NCI-H446 (cell line): Measurements from ENCODE around the gene C9.
A peak's percentile ranks its signal among the peaks of the same experiment; 100 is the strongest.
"Not testable (repeated sequence)": the region's sequence is repeated elsewhere in the genome, so short reads cannot be mapped to it uniquely, and the experiment has no call there.

Experiments used
- DNase-seq, 2 experiments: peaks; one replicate each; lab custom pipeline; 2025; lab: John Stamatoyannopoulos, UW

Gene C9

DNA sequence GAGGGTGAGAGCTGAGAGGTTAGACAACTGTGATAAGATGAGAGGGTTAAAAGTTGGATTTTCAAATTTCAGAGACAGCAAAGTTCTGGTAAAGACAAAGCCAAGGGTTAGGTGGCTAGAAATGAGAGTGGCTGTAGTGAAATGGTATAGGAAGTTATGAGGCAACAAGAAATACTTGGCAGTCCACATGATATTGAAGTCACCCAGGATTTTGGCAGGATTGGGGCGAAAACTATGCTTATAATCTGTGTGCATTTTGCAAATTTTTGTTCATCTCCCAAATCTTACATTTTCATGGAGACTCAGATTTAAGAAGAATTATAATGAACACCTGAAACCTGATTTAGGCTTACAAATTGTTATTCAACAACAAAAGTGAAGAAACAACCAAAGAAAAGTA, 35.6 kb downstream of the C9 start:
- DNase-seq, result no peak

DNA sequence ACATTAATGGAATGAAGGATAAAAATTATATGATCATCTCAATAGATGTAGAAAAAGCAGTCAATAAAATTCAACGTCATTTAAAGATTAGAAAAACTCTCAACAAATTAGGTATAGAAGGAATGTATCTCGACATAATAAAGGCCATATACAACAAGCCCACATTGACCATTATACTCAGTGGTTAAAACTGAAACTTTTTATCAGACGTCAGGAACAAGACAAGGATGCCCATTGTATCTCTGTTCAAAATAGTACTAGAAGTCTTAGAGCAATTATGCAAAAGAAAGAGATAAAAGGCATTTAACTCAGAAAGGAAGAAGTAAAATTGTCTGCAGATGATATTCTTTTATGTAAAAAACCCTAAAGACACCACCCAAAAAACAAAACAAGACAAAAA, 40.8 kb downstream of the C9 start:
- no peak for DNase-seq

DNA sequence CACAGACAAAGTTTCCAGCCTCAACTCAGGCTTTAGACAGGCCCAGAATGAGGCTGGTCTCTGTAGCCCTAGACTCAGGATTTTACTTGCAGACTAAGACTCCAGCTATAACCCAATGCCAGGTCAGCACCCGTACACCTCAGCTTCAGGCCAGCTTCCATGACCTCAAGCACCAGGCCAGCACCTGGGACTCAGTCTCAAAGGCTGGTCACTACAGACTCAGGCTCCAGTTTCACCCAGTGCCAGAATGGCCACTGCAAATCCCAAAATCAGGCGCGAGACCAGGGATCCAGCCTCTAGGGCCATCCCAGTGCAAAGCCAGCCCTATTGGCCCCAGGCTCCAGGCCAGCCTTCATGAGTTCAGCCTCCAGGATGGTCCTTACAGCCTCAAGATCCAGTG, 44.9 kb downstream of the C9 start:
- DNase-seq, result no peak

DNA sequence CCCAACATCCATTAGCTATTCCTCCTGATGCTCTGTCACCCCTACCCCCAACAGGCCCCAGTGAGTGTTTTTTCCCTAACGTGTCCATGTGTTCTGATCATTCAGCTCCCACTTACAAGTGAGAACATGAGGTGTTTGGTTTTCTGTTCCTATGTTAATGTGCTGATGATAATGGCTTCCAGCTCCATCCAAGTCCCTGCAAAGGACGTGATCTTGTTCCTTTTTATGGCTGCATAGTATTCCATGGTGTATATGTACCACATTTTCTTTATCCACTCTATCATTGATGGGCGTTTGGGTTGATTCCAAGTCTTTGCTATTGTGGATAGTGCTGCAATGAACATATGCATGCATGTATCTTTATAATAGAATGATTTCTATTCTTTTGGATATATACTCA, 47.8 kb downstream of the C9 start:
- DNase-seq, result not testable (repeated sequence)

DNA sequence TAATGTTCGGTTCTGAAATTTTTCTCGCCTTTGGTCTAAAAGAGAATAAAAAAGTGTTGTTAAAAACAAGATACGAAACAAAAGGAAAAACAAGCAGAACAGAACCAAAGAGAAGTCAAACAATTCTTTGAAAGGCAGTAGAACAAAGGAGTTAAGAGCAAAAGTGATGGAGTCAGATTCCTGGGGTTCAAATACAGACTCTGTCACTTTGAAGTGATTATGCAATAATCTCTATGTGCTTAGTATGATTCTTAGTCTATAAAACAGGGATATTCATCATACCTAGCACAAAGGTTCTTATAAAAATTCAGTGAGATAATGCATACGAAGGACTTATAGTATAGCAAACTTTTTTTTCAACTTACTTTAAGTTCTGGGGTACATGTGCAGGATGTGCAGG, 48.3 kb downstream of the C9 start:
- DNase-seq, result no peak

DNA sequence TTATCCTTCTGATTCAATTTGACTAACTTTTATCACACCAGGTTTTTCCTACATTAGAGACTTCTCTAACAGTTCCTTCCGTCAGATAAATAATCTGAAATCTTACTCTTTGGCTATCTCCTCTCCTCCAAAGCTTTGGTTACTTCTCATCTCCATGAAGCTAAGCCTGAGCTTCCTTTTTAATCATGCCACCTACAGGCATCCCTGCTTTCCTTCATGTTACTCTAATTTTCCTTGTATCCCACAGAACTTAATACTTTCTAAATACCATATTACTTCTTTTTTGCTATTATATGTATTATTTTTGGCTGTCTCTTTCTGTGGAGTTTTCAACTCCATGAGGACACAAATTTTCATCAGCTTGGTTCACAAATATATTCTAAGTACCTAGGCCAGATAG, 49.7 kb downstream of the C9 start:
- no peak for DNase-seq

DNA sequence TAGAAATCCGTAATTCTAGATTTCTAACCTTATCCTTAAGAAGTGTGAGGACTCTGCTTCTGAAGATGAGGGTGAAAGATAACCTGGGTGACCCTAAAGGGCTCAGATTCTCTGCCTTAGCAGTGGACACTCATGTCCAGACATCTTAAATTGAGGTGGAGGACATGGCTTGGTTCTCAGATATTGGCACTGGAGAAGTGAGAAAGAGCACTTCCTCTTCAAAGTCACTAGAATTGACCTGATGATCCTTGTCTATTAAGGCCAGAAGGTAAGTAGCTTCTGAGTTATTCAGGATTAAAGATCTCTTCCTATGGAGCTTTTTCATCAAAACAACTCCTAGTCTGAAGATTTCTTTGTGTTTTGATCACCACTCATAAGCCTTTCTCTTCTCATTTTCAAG, 54.8 kb downstream of the C9 start:
- no peak for DNase-seq

DNA sequence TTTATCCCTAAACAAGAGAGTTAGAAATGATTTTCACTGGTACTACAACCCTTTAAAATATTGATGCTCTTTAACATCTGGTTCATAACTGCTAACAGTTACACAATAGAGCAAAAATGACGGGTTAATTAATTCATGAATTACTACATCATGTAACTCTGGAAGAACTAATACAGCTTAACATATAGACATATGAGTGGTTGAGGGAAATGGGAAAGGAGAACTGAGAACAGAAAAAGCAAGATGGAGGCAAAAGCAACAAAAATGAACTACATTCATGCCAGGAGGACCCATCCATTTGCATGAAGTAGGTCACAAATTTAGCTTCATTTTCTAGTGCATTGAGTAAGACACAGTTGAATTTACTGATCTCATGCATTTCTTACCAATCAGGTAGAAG, 61.8 kb downstream of the C9 start:
- DNase-seq, result no peak

DNA sequence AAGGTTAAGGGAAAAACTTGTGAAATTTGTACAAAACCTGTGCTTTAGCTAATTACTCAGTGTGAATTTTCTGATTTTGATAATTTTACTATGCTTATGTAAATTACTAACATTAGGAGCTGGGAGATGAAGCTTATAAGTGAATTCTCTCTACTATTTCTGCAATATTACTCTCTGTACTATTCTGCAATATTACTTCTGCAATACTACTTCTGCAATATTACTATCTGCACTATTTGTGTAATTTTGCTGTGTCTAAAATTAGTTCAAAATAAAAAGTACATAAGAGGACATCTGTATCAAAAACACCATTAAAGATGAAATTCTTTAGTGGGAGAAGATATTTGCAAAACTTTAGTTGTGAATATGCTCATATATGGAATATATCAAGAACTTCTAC, 62.9 kb downstream of the C9 start:
- DNase-seq, result no peak

DNA sequence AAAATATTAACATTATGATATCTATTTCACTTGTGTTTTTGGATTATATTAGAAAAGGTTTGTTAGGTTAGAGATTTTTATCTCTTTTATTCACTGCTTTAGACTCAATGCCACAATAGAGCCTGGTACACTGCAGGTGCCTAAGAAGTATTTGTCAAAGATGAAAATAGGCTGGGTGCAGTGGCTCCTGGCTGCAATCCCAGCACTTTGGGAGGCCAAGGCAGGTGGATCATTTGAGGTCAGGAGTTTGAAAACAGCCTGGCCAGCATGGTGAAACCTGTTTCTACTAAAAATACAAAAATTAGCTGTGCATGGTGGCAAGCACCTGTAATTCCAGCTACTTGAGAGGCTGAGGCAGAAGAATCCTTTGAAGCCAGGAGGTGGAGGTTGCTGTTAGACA, 64.3 kb downstream of the C9 start:
- no peak for DNase-seq

DNA sequence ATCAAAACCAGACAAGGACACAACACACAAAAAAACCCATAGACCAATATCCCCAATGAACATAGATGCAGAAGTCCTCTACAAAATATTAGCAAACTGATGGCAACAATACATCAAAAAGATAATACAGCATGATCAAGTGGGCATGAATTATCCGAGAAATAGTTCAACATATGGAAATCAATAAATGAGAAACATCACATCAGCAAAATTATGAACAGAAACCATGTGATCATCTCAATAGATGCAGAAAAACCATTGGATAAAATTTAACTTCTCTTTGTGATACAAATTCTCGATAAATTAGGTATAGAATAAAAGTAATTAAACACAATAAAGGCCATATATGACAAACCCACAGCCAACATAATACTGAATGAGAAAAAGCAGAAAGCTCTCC, 69.6 kb downstream of the C9 start:
- DNase-seq, result no peak

DNA sequence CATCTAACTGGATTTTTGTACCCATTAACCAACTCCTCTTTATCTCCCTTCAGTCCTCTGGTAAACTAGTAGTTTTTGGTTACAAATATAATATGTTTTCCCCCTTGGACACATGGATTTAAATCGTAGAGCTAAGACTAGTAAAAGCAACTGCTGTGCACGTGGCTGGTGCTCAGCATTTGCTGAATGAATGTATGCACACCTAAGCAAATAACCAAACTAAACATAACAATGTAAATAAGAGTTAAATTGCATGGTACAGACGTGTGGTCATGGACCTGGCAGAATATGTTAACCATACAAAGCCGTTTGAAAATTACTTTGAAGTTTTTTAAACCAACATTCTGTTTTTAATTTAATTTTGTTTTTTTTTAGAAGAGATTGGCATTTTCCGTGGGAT, 79.7 kb downstream of the C9 start:
- no peak for DNase-seq

DNA sequence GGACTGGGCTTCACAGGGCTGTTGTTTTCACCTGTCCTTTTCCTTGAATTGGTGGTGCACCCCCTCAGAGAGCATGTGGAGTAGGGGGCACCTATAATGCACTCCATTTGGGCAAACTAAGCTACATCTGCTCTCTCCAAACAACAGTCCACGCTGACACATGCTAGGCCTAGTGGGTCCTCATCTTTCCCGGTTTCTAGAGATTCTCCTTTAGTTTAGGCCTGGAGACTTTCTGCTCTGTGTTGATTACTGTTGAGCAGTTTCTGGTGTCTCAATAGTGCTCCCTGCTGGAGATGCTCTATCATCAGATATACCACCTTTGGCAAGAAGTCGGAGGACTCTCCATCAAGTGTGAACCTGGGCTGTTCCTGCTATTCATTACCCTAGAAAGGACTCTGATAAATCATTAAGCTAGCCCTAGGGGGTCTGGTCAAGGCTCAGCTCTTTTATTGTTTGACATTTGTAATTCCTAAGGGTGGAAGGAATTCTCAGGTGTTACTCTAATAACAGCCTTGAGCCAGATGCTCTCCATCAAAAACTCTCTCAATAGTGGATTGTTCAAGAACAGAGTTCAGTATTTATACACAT, 81.0 kb downstream of the C9 start:
- peak; percentile 46 to 68 for DNase-seq

DNA sequence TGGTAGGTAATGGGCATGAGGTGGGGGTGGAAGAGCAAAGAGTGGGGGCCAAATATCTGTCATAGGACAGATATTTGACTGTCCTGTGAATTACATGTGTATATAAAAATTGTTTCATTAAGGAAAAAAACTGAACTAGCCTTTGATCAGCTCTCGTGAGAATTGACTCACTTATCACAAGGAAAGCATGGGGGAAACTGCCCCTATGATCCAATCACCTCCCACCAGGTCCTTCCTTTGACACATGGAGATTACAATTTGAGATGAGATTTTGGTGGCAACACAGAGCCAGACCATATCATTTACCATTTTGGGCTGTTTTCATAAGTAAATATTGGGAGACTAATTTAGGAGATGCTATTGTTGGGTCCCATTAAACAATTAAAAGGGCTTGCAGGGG, 81.7 kb downstream of the C9 start:
- DNase-seq, result no peak

DNA sequence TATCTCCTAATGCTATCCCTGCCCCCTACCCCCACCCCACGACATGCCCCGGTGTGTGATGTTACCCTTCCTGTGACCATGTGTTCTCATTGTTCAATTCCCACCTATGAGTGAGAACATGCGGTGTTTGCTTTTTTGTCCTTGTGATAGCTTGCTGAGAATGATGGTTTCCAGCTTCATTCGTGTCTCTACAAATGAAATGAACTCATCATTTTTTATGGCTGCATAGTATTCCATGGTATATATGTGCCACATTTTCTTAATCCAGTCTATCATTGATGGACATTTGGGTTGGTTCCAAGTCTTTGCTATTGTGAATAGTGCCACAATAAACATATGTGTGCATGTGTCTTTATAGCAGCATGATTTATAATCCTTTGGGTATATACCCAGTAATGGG, 88.4 kb downstream of the C9 start:
- not testable (repeated sequence) for DNase-seq

DNA sequence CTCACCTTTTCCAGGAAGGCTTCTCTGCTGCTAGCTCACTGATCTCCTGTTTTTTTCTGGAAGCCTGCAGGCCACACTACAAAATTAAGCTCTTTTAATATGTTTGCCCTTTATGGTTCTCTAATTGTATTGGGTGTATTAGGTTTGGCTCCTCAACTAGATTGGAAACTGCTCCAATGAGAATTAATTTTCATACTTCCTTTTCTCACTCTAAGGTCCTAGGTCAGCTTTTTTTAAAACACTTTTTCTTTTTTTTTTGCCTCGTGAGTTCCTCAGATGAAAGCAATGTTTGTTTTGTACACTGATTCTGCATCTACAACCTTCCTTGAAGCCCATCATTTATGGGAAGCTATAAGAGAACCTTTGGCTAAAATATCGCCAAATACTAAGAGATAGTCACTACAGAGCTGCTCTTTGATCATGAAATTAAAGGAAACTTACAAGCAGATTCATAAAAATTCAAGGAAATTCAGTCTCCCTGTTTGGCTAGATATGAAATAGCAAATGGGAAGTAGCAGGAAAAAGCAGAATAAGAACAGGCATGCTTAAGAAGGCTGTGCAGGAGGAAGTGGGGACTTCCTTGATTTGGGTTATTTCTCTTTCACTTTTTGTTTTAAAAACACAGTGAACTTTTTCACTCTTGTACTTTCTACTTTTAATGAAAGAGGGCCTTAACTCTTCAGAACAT, 89.8 kb downstream of the C9 start:
- no peak for DNase-seq

DNA sequence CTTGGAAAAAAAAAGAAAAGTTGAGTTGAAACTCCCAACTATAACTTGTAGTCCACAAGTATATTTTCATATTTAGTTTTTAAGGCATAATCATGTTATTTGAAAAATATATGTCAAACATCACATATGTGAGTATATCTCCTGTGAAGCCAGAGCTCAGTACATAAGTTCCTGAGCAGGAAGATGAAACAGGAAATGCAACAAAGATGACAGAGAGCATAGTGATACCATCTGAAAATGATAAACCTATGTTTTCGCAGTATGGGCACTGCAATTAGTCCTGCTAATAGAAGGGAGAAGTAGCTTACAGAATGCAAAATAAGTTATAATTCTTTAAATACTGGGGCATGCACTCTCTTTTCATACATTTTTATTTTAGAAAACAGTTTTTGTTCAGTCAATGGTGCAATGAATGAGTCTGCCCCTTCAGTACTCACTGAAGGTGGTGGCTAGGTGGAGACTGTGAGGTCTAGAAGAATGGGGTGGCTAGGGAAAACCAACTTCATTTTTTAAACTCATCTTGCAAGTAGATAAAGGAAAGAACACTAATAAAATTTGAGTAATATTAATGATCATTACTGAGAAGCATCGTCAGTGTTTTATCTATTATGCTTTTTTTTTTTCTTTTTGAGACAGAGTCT, 90.9 kb downstream of the C9 start:
- DNase-seq, result no peak

DNA sequence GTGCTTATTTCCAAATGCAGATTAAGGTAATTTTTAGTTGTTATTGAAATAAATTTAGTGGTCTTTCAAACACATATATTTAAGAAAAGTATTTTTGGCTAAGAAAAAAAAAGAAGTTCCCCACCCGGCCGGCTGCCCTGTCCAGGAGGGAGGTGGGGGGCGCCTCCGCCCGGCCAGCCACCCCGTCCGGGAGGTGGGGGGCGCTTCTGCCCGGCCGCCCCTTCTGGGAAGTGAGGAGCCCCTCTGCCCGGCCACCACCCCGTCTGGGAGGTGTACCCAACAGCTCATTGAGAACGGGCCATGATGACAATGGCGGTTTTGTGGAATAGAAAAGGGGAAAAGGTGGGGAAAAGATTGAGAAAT, 91.4 kb downstream of the C9 start:
- DNase-seq, result not testable (repeated sequence)

DNA sequence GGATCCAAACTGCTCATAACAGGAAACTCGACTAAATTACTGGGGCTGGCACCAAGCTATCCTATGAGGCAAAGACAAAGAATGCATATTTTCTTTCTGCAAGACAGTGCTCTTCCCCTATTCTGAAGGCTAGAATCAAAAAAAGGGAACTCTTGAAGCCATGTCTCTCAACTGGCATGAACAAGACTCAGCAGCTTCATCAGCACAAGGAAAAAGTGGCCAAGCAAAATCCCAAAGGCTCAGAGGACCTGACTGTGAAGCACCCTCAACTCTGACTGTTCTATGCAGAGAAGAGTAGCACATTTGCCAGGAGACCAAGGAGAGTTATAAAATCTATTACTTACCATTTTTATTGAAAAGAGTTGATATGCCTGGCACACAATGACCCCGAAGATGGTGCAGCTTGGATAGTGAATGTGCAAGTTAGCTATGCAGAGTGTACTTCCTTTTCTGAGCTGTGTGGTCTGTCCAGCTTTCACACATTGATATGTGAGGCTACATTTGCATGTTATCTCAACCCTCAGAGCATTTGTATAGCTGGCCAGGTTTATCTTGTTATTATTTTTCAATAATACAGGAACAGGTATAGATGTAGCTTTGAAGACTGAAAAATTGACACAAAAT, 94.0 kb downstream of the C9 start:
- DNase-seq, result no peak

DNA sequence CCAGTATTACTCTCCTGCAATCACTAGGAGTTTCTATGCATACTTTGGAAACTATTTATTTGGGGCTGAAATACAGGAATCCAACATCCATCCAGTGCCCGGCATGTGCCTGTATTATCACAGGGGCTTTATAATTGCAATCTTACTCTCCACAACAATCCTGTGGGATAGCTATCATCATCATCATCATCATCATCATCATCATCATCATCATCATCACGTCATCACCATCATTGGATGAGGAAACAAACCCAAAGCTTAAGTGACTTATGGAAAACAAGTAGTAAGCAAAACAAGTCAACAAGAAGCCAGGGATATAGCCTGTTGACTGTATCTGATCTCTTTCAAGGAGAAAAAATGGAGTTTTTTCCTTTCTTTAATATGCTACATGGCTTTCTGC, 97.1 kb downstream of the C9 start:
- DNase-seq, result no peak

DNA sequence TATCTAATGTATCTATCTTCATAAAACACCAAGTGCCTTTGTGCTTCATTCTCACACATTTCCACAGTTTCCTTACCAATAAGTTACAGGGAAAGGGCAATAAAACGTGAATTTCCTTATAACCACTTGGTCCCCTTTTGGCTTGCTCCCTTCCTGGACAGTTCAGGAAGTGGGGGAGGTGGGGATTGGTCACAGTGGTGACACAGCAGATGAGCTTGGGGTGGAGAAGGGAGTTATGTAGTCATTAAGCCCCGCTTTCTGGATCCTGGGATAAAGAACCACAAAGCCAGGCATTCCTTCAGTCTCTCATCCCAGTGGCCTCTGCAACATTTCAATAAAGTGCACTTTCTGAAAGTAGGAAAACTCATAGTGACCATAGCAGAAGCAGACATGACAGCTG, 97.9 kb downstream of the C9 start:
- DNase-seq, result no peak

DNA sequence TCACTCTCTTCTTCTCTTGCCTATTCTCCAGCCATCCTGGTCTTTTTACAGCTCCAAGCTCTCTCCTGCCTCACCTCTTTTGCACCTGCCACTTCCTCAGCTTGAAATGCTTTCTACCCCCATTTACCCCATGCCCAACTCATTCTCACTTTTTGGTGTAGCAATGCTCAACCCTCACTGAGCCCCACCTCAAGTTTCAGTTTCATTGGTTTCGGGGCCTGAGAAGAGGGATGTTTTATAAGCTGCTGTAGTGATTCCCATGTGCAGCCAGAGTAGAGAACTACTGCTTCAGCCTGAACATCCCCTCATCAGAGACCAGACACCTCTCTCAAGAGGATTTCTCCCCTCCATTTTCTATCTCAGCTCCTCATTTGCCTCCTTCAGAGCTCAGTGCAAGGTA, 99.8 kb downstream of the C9 start:
- no peak for DNase-seq

DNA sequence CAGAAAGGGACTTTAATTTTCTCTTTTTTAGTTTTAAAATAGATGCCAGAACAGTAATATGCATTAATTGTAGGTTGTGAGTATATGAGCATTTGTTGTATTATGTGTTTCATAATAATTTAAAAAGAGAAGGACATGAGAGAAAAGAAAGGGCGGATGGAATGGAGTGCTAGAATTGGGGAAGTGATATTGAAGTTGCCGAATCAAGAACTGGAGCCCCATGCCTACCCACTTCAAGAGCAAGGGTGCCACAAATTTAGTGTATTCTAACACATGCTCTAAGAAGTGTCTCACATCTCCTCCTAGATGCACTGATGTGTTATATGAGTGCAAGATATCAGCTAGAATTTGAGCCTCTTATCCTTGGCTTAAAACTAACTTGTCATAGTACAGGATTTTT, 101.3 kb downstream of the C9 start:
- no peak for DNase-seq

DNA sequence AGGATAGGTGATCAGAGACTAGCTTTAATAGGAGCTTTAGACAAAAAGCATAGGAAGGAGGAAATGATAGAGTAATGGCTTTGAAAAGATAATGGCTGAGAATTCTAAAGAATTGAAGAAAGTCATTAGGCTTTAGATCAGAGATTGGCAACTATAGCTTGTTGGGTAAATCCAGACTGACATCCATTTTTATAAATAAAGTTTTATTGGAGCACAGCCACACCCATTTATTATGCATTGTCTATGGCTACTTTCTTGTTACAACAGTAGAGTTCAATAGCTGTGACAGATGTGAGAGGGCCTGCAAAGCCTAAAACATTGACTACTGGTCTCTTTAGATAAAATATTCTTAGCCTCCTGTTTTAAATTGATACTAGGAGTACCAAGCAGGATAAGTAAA, 104.2 kb downstream of the C9 start:
- DNase-seq, result no peak
